Ishikawa (cell line): ENCODE data around the gene EIF3B.

ENCODE experiments used
- CEBPB ChIP-seq: IDR thresholded peaks from 2 replicates; pipeline ENCODE4 v1.6.1; 2012
- CREB1 ChIP-seq: IDR thresholded peaks from 2 replicates; pipeline ENCODE4 v1.6.1; 2012; ENCODE audit warnings: low read depth
- EGR1 ChIP-seq: IDR thresholded peaks from 2 replicates; pipeline ENCODE4 v1.6.1; 2012
- EP300 ChIP-seq: IDR thresholded peaks from 2 replicates; pipeline ENCODE4 v1.6.1; 2012; ENCODE audit warnings: borderline replicate concordance
- FOXM1 ChIP-seq: IDR thresholded peaks from 2 replicates; pipeline ENCODE4 v1.6.1; 2012; ENCODE audit warnings: low read depth, borderline replicate concordance
- MAX ChIP-seq: IDR thresholded peaks from 2 replicates; pipeline ENCODE4 v1.6.1; 2012
- NFIC ChIP-seq: IDR thresholded peaks from 2 replicates; pipeline ENCODE4 v1.6.1; 2012
- RAD21 ChIP-seq: IDR thresholded peaks from 2 replicates; pipeline ENCODE4 v1.6.1; 2012; ENCODE audit warnings: low read depth
- REST ChIP-seq: IDR thresholded peaks from 2 replicates; pipeline ENCODE4 v1.6.1; 2012; ENCODE audit warnings: low read depth, mild to moderate bottlenecking
- TCF12 ChIP-seq: IDR thresholded peaks from 2 replicates; pipeline ENCODE4 v1.6.1; 2012; ENCODE audit warnings: low read depth
- TEAD4 ChIP-seq: IDR thresholded peaks from 2 replicates; pipeline ENCODE4 v1.6.1; 2012
- USF1 ChIP-seq: IDR thresholded peaks from 2 replicates; pipeline ENCODE4 v1.6.1; 2012
- YY1 ChIP-seq: IDR thresholded peaks from 2 replicates; pipeline ENCODE4 v1.6.1; 2012; ENCODE audit warnings: low read depth
- ZBTB7A ChIP-seq: IDR thresholded peaks from 2 replicates; pipeline ENCODE4 v1.6.1; 2012; ENCODE audit warnings: low read depth

- 0 out of 2 replicates have a peak, but pooled peaks have one; percentile 7 for TF ChIP-seq RAD21
- TF ChIP-seq NFIC, result 0 out of 2 replicates have a peak, but pooled peaks have one; percentile 8
- TF ChIP-seq REST, result no peak
- no peak for TF ChIP-seq CREB1
- TF ChIP-seq MAX, result no peak
- no peak for TF ChIP-seq ZBTB7A
- TF ChIP-seq TCF12, result no peak
- no peak for TF ChIP-seq FOXM1
- no peak for TF ChIP-seq CEBPB
- TF ChIP-seq YY1, result no peak
- no peak for TF ChIP-seq EP300
- no peak for TF ChIP-seq TEAD4
- TF ChIP-seq USF1, result no peak
- no peak for TF ChIP-seq EGR1
Observed at GRCh38 chr7:2403718-2404648, 49.4 kb downstream of the EIF3B start.
